Gastroesophageal sphincter (tissue), 3 donors: ENCODE results near the gene RERE.

Source experiments
- EP300 ChIP-seq: sonication (generic); formaldehyde crosslinking; IDR thresholded peaks from one replicate; pipeline ENCODE4 v1.6.1; 2017; ENCODE audit warnings: antibody characterized with exemption, mild to moderate bottlenecking
- POLR2A ChIP-seq, 2 donors: fragments of 450-650 bp; IDR thresholded peaks; one replicate each; pipeline ENCODE4 v1.6.1; 2017; ENCODE audit warnings: antibody characterized with exemption in 2 of 2, mild to moderate bottlenecking in 2 of 2, moderate library complexity in 1 of 2
- POLR2AphosphoS5 ChIP-seq: sonication (generic); formaldehyde crosslinking; IDR thresholded peaks from one replicate; pipeline ENCODE4 v1.6.1; 2017; ENCODE audit warnings: antibody characterized with exemption
- TF ChIP-seq, protein P1 (sequence below), 4 experiments: fragments of 200-600 bp in 2 of 4; fragments of 450-650 bp in 2 of 4; sonication (generic) in 1 of 4; IDR thresholded peaks; one replicate each; pipeline ENCODE4 v1.5.1; 2017 to 2019; ENCODE audit warnings: antibody characterized with exemption in 4 of 4, mild to moderate bottlenecking in 2 of 4, moderate library complexity in 2 of 4

DNA sequence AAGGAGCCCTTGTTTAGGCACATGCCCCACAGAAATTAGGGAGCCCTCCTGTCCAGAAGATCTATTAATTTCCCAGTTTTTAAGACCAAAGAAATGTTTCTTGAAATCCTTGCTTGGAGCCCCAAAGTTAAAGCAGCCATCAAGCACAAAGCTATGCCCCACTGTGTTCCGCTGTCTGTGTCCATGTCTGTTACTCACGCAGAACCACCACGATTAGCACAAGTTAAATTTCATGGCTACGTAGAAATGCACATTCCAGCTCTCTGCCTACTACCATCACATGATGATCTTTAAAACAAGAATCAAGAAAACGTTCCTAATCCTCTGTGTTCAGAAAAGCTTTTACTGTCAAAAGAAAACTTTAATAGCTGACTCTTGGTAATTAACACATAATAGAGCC is 238.5 kb downstream of the RERE start:
- TF ChIP-seq, protein P1, sequence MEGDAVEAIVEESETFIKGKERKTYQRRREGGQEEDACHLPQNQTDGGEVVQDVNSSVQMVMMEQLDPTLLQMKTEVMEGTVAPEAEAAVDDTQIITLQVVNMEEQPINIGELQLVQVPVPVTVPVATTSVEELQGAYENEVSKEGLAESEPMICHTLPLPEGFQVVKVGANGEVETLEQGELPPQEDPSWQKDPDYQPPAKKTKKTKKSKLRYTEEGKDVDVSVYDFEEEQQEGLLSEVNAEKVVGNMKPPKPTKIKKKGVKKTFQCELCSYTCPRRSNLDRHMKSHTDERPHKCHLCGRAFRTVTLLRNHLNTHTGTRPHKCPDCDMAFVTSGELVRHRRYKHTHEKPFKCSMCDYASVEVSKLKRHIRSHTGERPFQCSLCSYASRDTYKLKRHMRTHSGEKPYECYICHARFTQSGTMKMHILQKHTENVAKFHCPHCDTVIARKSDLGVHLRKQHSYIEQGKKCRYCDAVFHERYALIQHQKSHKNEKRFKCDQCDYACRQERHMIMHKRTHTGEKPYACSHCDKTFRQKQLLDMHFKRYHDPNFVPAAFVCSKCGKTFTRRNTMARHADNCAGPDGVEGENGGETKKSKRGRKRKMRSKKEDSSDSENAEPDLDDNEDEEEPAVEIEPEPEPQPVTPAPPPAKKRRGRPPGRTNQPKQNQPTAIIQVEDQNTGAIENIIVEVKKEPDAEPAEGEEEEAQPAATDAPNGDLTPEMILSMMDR (IDR thresholded peaks at IDR 0.05), result no peak
- TF ChIP-seq POLR2A (IDR thresholded peaks at IDR 0.05), result no peak
- TF ChIP-seq POLR2AphosphoS5, result no peak
- no peak for TF ChIP-seq EP300
